ENCODE data around the gene UBE2I. TPM values are rescaled to one million over a fixed set of nuclear protein-coding genes. Genes with fewer than 3 reads are reported as not detected.

Gene UBE2I
- total and polyA plus RNA-seq, 4 donors: 35.7 to 86.7 (median 72.4) TPM

GRCh38 chr16:1372292-1372950 lies 63.0 kb downstream of the UBE2I start:
- intact Hi-C loops (cut with DNase I): no loop called here
- ATAC-seq (ENCODE audit: low FRiP score): no peak
- peaks cover 0 to 5% of the 10 kb centered on the region in 2 donors for H3K36me3 ChIP-seq (ENCODE audit: control insufficient read depth in 1 of 2, insufficient read depth in 2 of 2, low read length in 1 of 2)
- WGBS, 2 donors: 87 to 94% methylated on average over 15 to 18 of the region's 21 CpGs
- H3K4me1 ChIP-seq (ENCODE audit: control insufficient read depth in 1 of 2, insufficient read depth in 2 of 2, low read length in 2 of 2): no peaks in the 10 kb centered on the region
- no peak overlapping the region for H3K4me3 ChIP-seq (ENCODE audit: low read length in 2 of 2)
- no peaks in the 10 kb centered on the region for H3K27me3 ChIP-seq (ENCODE audit: control insufficient read depth in 1 of 2, insufficient read depth in 2 of 2, low read length in 1 of 2)
- no peak overlapping the region for H3K27ac ChIP-seq (ENCODE audit: low read depth in 1 of 2, low read length in 2 of 2)
- no peak for DNase-seq
- H3K9me3 ChIP-seq (ENCODE audit: control insufficient read depth, low read length): no peaks in the 10 kb centered on the region

- intact Hi-C loops (cut with DNase I): no loop called here
- Histone ChIP-seq H3K4me1 (ENCODE audit: control insufficient read depth in 1 of 2, insufficient read depth in 2 of 2, low read length in 2 of 2) (no peaks in the 10 kb centered on the region), H3K9me3 (ENCODE audit: control insufficient read depth, low read length) (no peaks in the 10 kb centered on the region), H3K27ac (ENCODE audit: low read depth in 1 of 2, low read length in 2 of 2) (no peak overlapping the region), H3K27me3 (ENCODE audit: control insufficient read depth in 1 of 2, insufficient read depth in 2 of 2, low read length in 1 of 2) (no peaks in the 10 kb centered on the region), H3K4me3 (ENCODE audit: low read length in 2 of 2) (no peak overlapping the region), H3K36me3 (ENCODE audit: control insufficient read depth in 1 of 2, insufficient read depth in 2 of 2, low read length in 1 of 2) (peaks cover 0 to 5% of the 10 kb centered on the region in 2 donors)
- DNase-seq: peak in 1 of 2 donors; percentile 71
- 91 to 94% methylated on average over 46 of the region's 46 CpGs for WGBS, 2 donors
- no peak for ATAC-seq (ENCODE audit: low FRiP score)
These were observed 65.2 kb downstream of the UBE2I start for GRCh38 chr16:1374418-1375297.

GRCh38 chr16:1375298-1375640 lies 65.8 kb downstream of the UBE2I start:
- H3K36me3 ChIP-seq (ENCODE audit: control insufficient read depth in 1 of 2, insufficient read depth in 2 of 2, low read length in 1 of 2): peaks cover 0 to 2% of the 10 kb centered on the region in 2 donors
- no peak overlapping the region for H3K4me3 ChIP-seq (ENCODE audit: low read length in 2 of 2)

GRCh38 chr16:1375741-1376410 lies 66.4 kb downstream of the UBE2I start:
- H3K36me3 ChIP-seq (ENCODE audit: control insufficient read depth in 1 of 2, insufficient read depth in 2 of 2, low read length in 1 of 2): peaks cover 0 to 2% of the 10 kb centered on the region in 2 donors
- H3K27ac ChIP-seq (ENCODE audit: low read depth in 1 of 2, low read length in 2 of 2): no peak overlapping the region
- no peaks in the 10 kb centered on the region for H3K4me1 ChIP-seq (ENCODE audit: control insufficient read depth in 1 of 2, insufficient read depth in 2 of 2, low read length in 2 of 2)
- no peak for DNase-seq
- 91 to 93% methylated on average over 16 to 19 of the region's 19 CpGs for WGBS, 2 donors
- intact Hi-C loops (cut with DNase I): no loop called here
- no peak for ATAC-seq (ENCODE audit: low FRiP score)
- H3K9me3 ChIP-seq (ENCODE audit: control insufficient read depth, low read length): no peaks in the 10 kb centered on the region
- no peaks in the 10 kb centered on the region for H3K27me3 ChIP-seq (ENCODE audit: control insufficient read depth in 1 of 2, insufficient read depth in 2 of 2, low read length in 1 of 2)
- no peak overlapping the region for H3K4me3 ChIP-seq (ENCODE audit: low read length in 2 of 2)

More at GRCh38 chr16:1375298-1375640, 65.8 kb downstream of the UBE2I start:
- no peak for ATAC-seq (ENCODE audit: low FRiP score)
- 94% methylated on average over 24 of the region's 24 CpGs for WGBS, 2 donors
- Histone ChIP-seq H3K9me3 (ENCODE audit: control insufficient read depth, low read length) (no peaks in the 10 kb centered on the region), H3K27me3 (ENCODE audit: control insufficient read depth in 1 of 2, insufficient read depth in 2 of 2, low read length in 1 of 2) (no peaks in the 10 kb centered on the region), H3K27ac (ENCODE audit: low read depth in 1 of 2, low read length in 2 of 2) (no peak overlapping the region), H3K4me1 (ENCODE audit: control insufficient read depth in 1 of 2, insufficient read depth in 2 of 2, low read length in 2 of 2) (no peaks in the 10 kb centered on the region)
- no peak for DNase-seq
- intact Hi-C loops (cut with DNase I): no loop called here

Other genes starting within 250 kb of the UBE2I start
- gene SSTR5, start 236.9 kb upstream of the UBE2I start, total RNA-seq: under 1 TPM in 1 of 2 donors, not detected in 1; 0.26 TPM
- under 1 TPM; 0.49 to 0.75 TPM for gene SSTR5, start 236.9 kb upstream of the UBE2I start, polyA plus RNA-seq
- gene C1QTNF8, start 213.4 kb upstream of the UBE2I start, total RNA-seq: 1 to 10 TPM in 1 of 2 donors, not detected in 1; 1.4 TPM
- 1 to 10 TPM in 1 of 2 donors, not detected in 1; 1.2 TPM for gene C1QTNF8, start 213.4 kb upstream of the UBE2I start, polyA plus RNA-seq
- 10 to 100 TPM in 1 of 2 donors, 1 to 10 TPM in 1; 8.9 to 17.8 TPM for gene CACNA1H, start 156.5 kb upstream of the UBE2I start, total RNA-seq
- gene CACNA1H, start 156.5 kb upstream of the UBE2I start, polyA plus RNA-seq: 10 to 100 TPM in 1 of 2 donors, 1 to 10 TPM in 1; 1.3 to 10.7 TPM
- under 1 TPM in 1 of 2 donors, not detected in 1; 0.81 TPM for gene TPSG1, start 84.4 kb upstream of the UBE2I start, total RNA-seq
- gene TPSG1, start 84.4 kb upstream of the UBE2I start, polyA plus RNA-seq: 1 to 10 TPM in 1 of 2 donors, not detected in 1; 4.6 TPM
- 10 to 100 TPM; 17.0 to 51.0 TPM for gene TPSB2, start 79.5 kb upstream of the UBE2I start, total RNA-seq
- gene TPSB2, start 79.5 kb upstream of the UBE2I start, polyA plus RNA-seq: 10 to 100 TPM in 1 of 2 donors, 1 to 10 TPM in 1; 4.9 to 10.8 TPM
- 10 to 100 TPM; 12.2 to 38.0 TPM for gene TPSAB1, start 68.9 kb upstream of the UBE2I start, total RNA-seq
- gene TPSAB1, start 68.9 kb upstream of the UBE2I start, polyA plus RNA-seq: 1 to 10 TPM; 3.0 to 3.8 TPM
- not detected for gene TPSD1, start 53.6 kb upstream of the UBE2I start, total RNA-seq
- under 1 TPM in 1 of 2 donors, not detected in 1; 0.38 TPM for gene TPSD1, start 53.6 kb upstream of the UBE2I start, polyA plus RNA-seq
- 1 to 10 TPM; 1.2 to 3.1 TPM for gene BAIAP3, start 24.0 kb downstream of the UBE2I start, total RNA-seq
- 1 to 10 TPM; 1.1 to 2.6 TPM for gene BAIAP3, start 24.0 kb downstream of the UBE2I start, polyA plus RNA-seq
- 10 to 100 TPM; 32.1 to 37.5 TPM for gene TSR3, start 42.2 kb downstream of the UBE2I start, total RNA-seq
- 10 to 100 TPM; 68.4 to 88.0 TPM for gene TSR3, start 42.2 kb downstream of the UBE2I start, polyA plus RNA-seq
- 10 to 100 TPM; 45.3 to 55.1 TPM for gene GNPTG, start 42.3 kb downstream of the UBE2I start, total RNA-seq
- 10 to 100 TPM; 33.7 to 74.1 TPM for gene GNPTG, start 42.3 kb downstream of the UBE2I start, polyA plus RNA-seq
- 10 to 100 TPM; 21.2 to 34.6 TPM for gene UNKL, start 105.1 kb downstream of the UBE2I start, total RNA-seq
- 10 to 100 TPM in 1 of 2 donors, 1 to 10 TPM in 1; 8.8 to 23.9 TPM for gene UNKL, start 105.1 kb downstream of the UBE2I start, polyA plus RNA-seq
- 1 to 10 TPM; 5.7 to 8.3 TPM for gene UQCC4, start 111.1 kb downstream of the UBE2I start, total RNA-seq
- 10 to 100 TPM; 13.3 to 20.0 TPM for gene UQCC4, start 111.1 kb downstream of the UBE2I start, polyA plus RNA-seq
- not detected for gene PERCC1, start 121.4 kb downstream of the UBE2I start, total RNA-seq
- gene PERCC1, start 121.4 kb downstream of the UBE2I start, polyA plus RNA-seq: not detected
- 1 to 10 TPM; 1.8 to 2.0 TPM for gene CCDC154, start 134.9 kb downstream of the UBE2I start, total RNA-seq
- gene CCDC154, start 134.9 kb downstream of the UBE2I start, polyA plus RNA-seq: 1 to 10 TPM; 3.8 to 9.6 TPM
- gene CLCN7, start 165.4 kb downstream of the UBE2I start, total RNA-seq: 10 to 100 TPM; 44.8 to 89.1 TPM
- gene CLCN7, start 165.4 kb downstream of the UBE2I start, polyA plus RNA-seq: 10 to 100 TPM; 14.5 to 90.9 TPM
- gene PTX4, start 179.3 kb downstream of the UBE2I start, total RNA-seq: under 1 TPM; 0.26 to 0.33 TPM
- gene PTX4, start 179.3 kb downstream of the UBE2I start, polyA plus RNA-seq: not detected
- 10 to 100 TPM; 25.6 to 28.2 TPM for gene TELO2, start 183.7 kb downstream of the UBE2I start, total RNA-seq
- 10 to 100 TPM in 1 of 2 donors, 1 to 10 TPM in 1; 8.8 to 52.7 TPM for gene TELO2, start 183.7 kb downstream of the UBE2I start, polyA plus RNA-seq
- gene TMEM204, start 224.0 kb downstream of the UBE2I start, total RNA-seq: 10 to 100 TPM; 38.1 to 52.1 TPM
- gene TMEM204, start 224.0 kb downstream of the UBE2I start, polyA plus RNA-seq: 10 to 100 TPM; 34.7 to 74.5 TPM

All from aorta (tissue), 5 donors.